ENCODE data around the gene CSH2. TPM values are rescaled to one million over a fixed set of nuclear protein-coding genes. Genes with fewer than 3 reads are reported as not detected.

CSH2 gene
- polyA plus RNA-seq, 3 donors: 0.19 to 2.9 (median 0.33) TPM

GRCh38 chr17:63826468-63827001, 46.9 kb downstream of the CSH2 start:
- DNase-seq (ENCODE audit: extremely low read depth in 1 of 11, low read depth in 9 of 11, low spot score in 4 of 11): peak in 1 of 11 donors; percentile 22

- no peak for DNase-seq (ENCODE audit: extremely low read depth in 1 of 11, low read depth in 9 of 11, low spot score in 4 of 11)
Observed at GRCh38 chr17:63824362-63824761, 49.1 kb downstream of the CSH2 start.

GRCh38 chr17:63823659-63824331, 49.7 kb downstream of the CSH2 start:
- DNase-seq (ENCODE audit: extremely low read depth in 1 of 11, low read depth in 9 of 11, low spot score in 4 of 11): no peak

GRCh38 chr17:63822537-63822936, 50.9 kb downstream of the CSH2 start:
- DNase-seq (ENCODE audit: extremely low read depth in 1 of 11, low read depth in 9 of 11, low spot score in 4 of 11): no peak

Other genes starting within 250 kb of the CSH2 start
- gene LIMD2, start 173.6 kb downstream of the CSH2 start, polyA plus RNA-seq (ENCODE audit: insufficient read length in 3 of 3): 10 to 100 TPM; 23.0 to 38.2 (median 28.2) TPM
- gene STRADA, start 131.9 kb downstream of the CSH2 start, polyA plus RNA-seq (ENCODE audit: insufficient read length in 3 of 3): 10 to 100 TPM; 46.1 to 73.6 (median 48.7) TPM
- 100 to 1,000 TPM; 103 to 120 (median 109) TPM for gene CCDC47, start 100.1 kb downstream of the CSH2 start, polyA plus RNA-seq (ENCODE audit: insufficient read length in 3 of 3)
- gene DDX42, start 99.5 kb downstream of the CSH2 start, polyA plus RNA-seq (ENCODE audit: insufficient read length in 3 of 3): 100 to 1,000 TPM; 169 to 205 (median 197) TPM
- 100 to 1,000 TPM; 175 to 204 (median 203) TPM for gene PSMC5, start 46.2 kb downstream of the CSH2 start, polyA plus RNA-seq (ENCODE audit: insufficient read length in 3 of 3)
- 10 to 100 TPM; 62.6 to 81.3 (median 68.4) TPM for gene FTSJ3, start 46.0 kb downstream of the CSH2 start, polyA plus RNA-seq (ENCODE audit: insufficient read length in 3 of 3)
- gene SMARCD2, start 31.0 kb downstream of the CSH2 start, polyA plus RNA-seq (ENCODE audit: insufficient read length in 3 of 3): 10 to 100 TPM; 50.3 to 63.5 (median 61.8) TPM
- not detected for gene GH2, start 8.3 kb upstream of the CSH2 start, polyA plus RNA-seq (ENCODE audit: insufficient read length in 3 of 3)
- 1 to 10 TPM in 1 of 3 donors, under 1 TPM in 1, not detected in 1; 0.83 to 3.7 TPM for gene CSH1, start 22.9 kb upstream of the CSH2 start, polyA plus RNA-seq (ENCODE audit: insufficient read length in 3 of 3)
- gene CSHL1, start 37.6 kb upstream of the CSH2 start, polyA plus RNA-seq (ENCODE audit: insufficient read length in 3 of 3): not detected
- gene GH1, start 45.2 kb upstream of the CSH2 start, polyA plus RNA-seq (ENCODE audit: insufficient read length in 3 of 3): under 1 TPM in 1 of 3 donors, not detected in 2; 0.24 TPM
- 1 to 10 TPM; 2.1 to 4.1 (median 3.1) TPM for gene CD79B, start 58.7 kb upstream of the CSH2 start, polyA plus RNA-seq (ENCODE audit: insufficient read length in 3 of 3)
- 1 to 10 TPM in 2 of 3 donors, under 1 TPM in 1; 0.83 to 1.3 (median 1.2) TPM for gene SCN4A, start 99.2 kb upstream of the CSH2 start, polyA plus RNA-seq (ENCODE audit: insufficient read length in 3 of 3)
- gene PRR29, start 124.7 kb upstream of the CSH2 start, polyA plus RNA-seq (ENCODE audit: insufficient read length in 3 of 3): 1 to 10 TPM; 2.7 to 4.1 (median 3.9) TPM
- 10 to 100 TPM; 23.0 to 30.0 (median 28.7) TPM for gene ICAM2, start 147.0 kb upstream of the CSH2 start, polyA plus RNA-seq (ENCODE audit: insufficient read length in 3 of 3)